ENCODE results near the gene CEP152.

DNA sequence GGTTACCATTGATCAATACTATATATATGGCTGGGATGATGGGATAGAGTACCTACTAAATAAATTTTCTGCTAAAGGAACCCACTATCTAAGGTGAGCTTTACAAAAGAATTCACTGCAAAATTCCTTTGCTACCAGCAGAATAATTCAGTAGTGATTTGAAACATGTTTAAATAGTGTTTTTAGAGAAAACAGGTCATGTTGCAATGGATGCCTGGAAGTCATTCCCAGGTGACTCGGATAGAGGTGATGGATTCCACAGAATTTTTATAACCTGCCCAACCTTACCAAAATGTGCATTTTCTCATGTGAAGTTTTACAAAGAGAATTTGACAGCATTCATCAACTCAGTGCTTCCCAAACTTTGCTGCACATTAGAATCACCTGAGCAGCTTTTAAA is 53.2 kb downstream of the CEP152 start:
- TF ChIP-seq, protein P1, sequence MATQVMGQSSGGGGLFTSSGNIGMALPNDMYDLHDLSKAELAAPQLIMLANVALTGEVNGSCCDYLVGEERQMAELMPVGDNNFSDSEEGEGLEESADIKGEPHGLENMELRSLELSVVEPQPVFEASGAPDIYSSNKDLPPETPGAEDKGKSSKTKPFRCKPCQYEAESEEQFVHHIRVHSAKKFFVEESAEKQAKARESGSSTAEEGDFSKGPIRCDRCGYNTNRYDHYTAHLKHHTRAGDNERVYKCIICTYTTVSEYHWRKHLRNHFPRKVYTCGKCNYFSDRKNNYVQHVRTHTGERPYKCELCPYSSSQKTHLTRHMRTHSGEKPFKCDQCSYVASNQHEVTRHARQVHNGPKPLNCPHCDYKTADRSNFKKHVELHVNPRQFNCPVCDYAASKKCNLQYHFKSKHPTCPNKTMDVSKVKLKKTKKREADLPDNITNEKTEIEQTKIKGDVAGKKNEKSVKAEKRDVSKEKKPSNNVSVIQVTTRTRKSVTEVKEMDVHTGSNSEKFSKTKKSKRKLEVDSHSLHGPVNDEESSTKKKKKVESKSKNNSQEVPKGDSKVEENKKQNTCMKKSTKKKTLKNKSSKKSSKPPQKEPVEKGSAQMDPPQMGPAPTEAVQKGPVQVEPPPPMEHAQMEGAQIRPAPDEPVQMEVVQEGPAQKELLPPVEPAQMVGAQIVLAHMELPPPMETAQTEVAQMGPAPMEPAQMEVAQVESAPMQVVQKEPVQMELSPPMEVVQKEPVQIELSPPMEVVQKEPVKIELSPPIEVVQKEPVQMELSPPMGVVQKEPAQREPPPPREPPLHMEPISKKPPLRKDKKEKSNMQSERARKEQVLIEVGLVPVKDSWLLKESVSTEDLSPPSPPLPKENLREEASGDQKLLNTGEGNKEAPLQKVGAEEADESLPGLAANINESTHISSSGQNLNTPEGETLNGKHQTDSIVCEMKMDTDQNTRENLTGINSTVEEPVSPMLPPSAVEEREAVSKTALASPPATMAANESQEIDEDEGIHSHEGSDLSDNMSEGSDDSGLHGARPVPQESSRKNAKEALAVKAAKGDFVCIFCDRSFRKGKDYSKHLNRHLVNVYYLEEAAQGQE (IDR thresholded peaks at IDR 0.05; ENCODE audit: low read depth, low read length), result no peak
- TF ChIP-seq MTA3 (IDR thresholded peaks at IDR 0.05; ENCODE audit: borderline replicate concordance, low read length) (no peak), SIN3A (IDR thresholded peaks at IDR 0.05; ENCODE audit: low read depth, low read length) (no peak)
- TF ChIP-seq, protein P2, sequence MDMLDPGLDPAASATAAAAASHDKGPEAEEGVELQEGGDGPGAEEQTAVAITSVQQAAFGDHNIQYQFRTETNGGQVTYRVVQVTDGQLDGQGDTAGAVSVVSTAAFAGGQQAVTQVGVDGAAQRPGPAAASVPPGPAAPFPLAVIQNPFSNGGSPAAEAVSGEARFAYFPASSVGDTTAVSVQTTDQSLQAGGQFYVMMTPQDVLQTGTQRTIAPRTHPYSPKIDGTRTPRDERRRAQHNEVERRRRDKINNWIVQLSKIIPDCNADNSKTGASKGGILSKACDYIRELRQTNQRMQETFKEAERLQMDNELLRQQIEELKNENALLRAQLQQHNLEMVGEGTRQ (IDR thresholded peaks at IDR 0.05; ENCODE audit: borderline replicate concordance, low read depth, low read length), result no peak
